Stimulated activated CD4-positive, alpha-beta T cell treated with anti-CD3 and anti-CD28 coated beads, TNF-alpha, amount 100 ng/mL, for 4 hours (primary cell): Measurements from ENCODE around the gene CLDN15.
"Not testable (repeated sequence)": the region's sequence is repeated elsewhere in the genome, so short reads cannot be mapped to it uniquely, and the experiment has no call there.

Source experiments
- DNase-seq, 3 experiments: peaks; one replicate each; pipeline ENCODE4 v3.0.0-alpha.2; 2020; ENCODE audit warnings: low read depth in 3 of 3

CLDN15 gene

DNA sequence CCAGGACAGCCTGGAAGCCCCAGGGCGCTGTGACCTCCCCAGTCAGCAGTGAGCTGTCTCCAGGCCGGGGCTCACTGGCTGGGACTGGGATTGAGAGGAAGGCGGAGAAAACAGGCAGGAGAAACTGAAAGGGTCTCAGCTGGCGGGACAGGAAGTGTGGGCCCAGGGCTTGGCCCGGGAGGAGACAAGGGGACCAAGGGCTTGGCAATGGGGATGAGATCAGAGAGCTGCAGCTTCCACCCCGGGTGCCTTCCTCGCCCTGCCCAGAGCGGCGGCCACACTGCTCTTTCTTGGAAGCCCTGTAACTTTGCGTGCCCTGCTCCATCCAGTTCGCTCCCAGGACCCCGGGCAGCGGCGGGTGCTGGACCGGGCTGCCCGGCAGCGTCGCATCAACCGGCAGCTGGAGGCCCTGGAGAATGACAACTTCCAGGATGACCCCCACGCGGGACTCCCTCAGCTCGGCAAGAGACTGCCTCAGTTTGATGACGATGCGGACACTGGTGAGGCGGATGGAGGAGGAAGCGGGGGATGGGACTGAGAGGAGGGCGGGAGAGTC lies 15.2 kb downstream of the CLDN15 start:
- no peak for DNase-seq

DNA sequence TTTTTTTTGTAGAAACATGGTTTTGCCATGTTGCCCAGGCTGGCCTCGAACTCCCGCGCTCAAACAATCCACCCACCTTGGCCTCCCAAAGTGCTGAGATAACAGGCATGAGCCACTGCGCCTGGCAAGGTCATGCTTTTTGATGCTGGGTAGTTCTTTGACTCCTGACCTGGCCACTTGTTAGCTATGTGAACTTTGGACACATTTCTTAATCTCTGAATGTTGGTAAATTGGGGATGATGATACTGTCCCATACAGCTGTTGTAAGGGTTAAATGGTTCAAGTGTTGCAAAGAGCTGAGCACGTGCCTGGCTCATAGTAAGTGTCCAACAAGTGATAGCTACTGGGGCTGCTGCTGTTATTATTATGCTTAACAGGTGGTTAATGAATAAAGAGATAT lies 17.3 kb downstream of the CLDN15 start:
- DNase-seq = no peak

GRCh38 chr7:101218236-101219125 lies 19.1 kb downstream of the CLDN15 start:
- no peak for DNase-seq

GRCh38 chr7:101217388-101218235 lies 20.0 kb downstream of the CLDN15 start, which contains the start of the genes PLOD3 and ZNHIT1:
TSS of gene PLOD3 (minus strand) at chr7:101217581. CDS start at chr7:101217274, 307 bp downstream.
TSS of gene ZNHIT1 (plus strand) at chr7:101218165. CDS start at chr7:101218196, 31 bp downstream.
- DNase-seq = peak; percentile 88 to 96 (median 89)

GRCh38 chr7:101216860-101217387 lies 20.7 kb downstream of the CLDN15 start:
- DNase-seq = no peak

DNA sequence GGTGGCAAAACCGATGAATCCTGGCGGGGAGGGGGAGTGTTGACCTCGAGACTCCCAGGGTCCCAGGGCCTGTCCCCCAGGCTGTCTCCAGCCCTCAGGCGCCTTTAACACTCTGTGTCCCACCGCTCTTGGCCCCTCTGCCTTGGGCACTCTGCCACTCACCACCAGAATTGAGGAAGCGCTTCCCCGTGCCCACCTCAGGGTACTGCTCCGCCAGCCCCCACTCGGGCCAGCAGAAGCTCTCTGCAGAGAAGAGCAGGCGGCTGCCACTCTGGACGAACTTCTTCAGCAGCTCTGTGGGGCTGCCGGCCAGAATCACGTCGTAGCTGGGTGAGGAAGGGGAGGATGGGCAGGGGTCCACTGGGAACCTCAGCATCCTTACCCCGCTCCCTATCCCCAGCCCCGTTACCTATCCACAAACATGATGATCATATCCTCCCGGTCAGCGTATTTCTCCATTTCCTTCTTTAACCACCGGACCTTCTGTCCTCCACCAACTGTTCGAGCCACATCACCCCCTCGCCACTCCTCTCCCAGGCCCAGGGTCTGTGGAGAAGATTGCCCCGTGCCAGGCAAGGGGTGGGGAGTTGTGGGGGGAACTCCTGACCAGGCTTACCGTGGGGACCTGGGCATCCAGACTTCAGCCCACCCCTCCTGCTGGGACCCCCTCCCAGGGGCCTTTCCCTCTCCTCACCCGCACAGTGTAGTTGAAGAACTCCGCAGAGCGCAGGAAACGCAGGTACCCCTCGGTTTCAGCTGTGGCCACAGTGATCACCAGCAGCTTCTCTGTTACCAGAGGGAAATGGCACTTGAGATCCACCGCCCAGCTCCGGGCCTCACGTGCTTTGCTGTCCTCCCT lies 21.4 kb downstream of the CLDN15 start:
- no peak for DNase-seq

- DNase-seq = no peak
Observed at GRCh38 chr7:101212014-101212413, 25.6 kb downstream of the CLDN15 start.

- DNase-seq = no peak
Observed at GRCh38 chr7:101211501-101211900, 26.1 kb downstream of the CLDN15 start.

- DNase-seq = no peak
Observed at GRCh38 chr7:101210143-101210542, 27.5 kb downstream of the CLDN15 start.

DNA sequence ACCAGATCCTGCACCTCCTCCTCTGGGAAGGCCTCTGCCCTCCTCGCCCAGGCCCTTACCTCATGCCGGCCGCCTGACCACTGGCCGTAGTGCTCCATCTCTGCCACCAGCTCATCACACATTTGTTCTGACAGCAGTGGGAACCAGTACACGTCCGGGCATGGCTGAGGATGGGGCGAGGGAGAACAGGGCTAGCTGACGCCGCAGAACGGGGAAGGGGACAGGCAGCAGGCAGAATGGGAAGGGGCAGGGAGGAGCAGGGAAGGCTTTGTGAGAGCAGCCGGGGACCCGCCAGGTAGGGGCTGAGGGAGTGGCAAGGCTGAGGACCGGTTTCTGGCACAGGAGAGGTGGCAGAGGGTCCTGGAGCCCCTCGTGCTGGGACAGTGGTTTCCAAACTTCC lies 28.8 kb downstream of the CLDN15 start:
- no peak for DNase-seq

DNA sequence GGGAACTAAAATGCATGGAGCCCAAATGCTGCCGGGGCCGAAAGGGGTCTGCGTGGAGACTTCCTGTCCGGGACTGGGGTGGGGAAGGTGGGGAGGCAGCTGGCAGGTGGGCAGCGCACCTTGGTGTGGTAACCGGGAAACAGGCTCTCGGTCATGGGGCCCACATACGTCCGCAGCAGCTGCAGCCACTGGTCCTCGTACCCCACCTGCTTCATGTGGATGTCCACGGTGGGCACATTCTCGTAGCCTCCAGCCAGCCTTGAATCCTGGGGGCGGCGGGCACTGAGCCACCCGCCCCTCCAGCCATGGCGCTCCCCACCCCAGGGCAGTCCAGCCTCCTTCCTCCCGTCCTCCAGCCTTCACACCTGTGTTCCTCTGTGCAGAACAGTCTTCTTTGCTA lies 30.1 kb downstream of the CLDN15 start:
- no peak for DNase-seq

GRCh38 chr7:101206665-101207042 lies 30.9 kb downstream of the CLDN15 start:
- no peak for DNase-seq

GRCh38 chr7:101205901-101206664 lies 31.5 kb downstream of the CLDN15 start:
- no peak for DNase-seq

- DNase-seq = not testable (repeated sequence)
Observed at GRCh38 chr7:101203740-101204738, 33.6 kb downstream of the CLDN15 start.

GRCh38 chr7:101202603-101202918 lies 35.0 kb downstream of the CLDN15 start:
- no peak for DNase-seq

GRCh38 chr7:101201695-101202602 lies 35.7 kb downstream of the CLDN15 start:
- no peak for DNase-seq

GRCh38 chr7:101200862-101201599 lies 36.6 kb downstream of the CLDN15 start, which contains the start of gene MOGAT3:
TSS of gene MOGAT3 (minus strand) at chr7:101201036. CDS start at chr7:101200854, 182 bp downstream.
- DNase-seq = no peak
